Body of pancreas (tissue), 4 donors: ENCODE results near the gene ZNF536.

Experiments used
- POLR2A ChIP-seq, 3 donors: fragments of 450-650 bp; IDR thresholded peaks; one replicate each; pipeline ENCODE4 v1.6.1; 2016; ENCODE audit warnings: antibody characterized with exemption in 3 of 3, mild to moderate bottlenecking in 2 of 3
- TF ChIP-seq, protein P1 (sequence below), 7 experiments: fragments of 450-650 bp in 4 of 7; fragments of 200-600 bp in 3 of 7; sonication (generic) in 3 of 7; IDR thresholded peaks; one replicate each; pipeline ENCODE4 v1.5.1; 2016 to 2019; ENCODE audit warnings: antibody characterized with exemption in 7 of 7

DNA sequence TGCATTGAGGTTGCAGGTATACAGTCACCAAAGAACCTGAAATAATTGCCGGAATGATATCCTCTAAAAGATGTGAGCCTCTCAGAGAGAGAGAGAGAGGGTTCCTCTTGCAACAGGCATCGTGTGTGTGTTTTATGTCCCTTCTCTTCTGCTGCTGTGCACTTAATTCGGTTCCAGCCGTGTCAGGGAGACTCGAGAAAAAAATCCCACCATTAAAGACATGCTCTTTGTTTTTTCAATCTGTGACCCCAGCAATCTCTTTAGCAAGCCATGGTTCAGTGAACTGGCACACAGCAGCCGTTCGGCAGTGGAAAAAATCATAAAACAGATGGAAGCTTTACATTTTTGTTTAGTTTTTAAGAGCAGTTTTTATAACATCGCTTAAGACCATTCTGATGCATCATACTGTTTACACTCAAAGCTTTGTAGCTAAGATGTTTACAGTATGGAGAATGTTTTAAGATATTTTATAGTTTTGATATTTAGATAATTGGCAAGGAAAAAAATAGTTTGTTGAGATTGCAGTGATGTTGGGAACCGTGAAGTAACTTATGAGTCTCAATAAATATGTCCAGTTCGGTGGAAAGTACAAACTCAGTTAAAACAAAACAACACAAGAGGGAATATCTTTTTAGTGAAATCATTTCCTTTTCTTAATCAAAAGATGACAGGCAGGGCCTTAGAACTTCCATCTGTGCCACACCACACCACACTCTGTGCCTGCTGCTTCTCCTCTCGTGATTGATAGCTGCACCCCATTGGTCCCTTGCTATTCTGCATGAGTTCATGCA, 31.2 kb upstream of the ZNF536 start:
- no peak for TF ChIP-seq POLR2A (IDR thresholded peaks at IDR 0.05)
- TF ChIP-seq, protein P1, sequence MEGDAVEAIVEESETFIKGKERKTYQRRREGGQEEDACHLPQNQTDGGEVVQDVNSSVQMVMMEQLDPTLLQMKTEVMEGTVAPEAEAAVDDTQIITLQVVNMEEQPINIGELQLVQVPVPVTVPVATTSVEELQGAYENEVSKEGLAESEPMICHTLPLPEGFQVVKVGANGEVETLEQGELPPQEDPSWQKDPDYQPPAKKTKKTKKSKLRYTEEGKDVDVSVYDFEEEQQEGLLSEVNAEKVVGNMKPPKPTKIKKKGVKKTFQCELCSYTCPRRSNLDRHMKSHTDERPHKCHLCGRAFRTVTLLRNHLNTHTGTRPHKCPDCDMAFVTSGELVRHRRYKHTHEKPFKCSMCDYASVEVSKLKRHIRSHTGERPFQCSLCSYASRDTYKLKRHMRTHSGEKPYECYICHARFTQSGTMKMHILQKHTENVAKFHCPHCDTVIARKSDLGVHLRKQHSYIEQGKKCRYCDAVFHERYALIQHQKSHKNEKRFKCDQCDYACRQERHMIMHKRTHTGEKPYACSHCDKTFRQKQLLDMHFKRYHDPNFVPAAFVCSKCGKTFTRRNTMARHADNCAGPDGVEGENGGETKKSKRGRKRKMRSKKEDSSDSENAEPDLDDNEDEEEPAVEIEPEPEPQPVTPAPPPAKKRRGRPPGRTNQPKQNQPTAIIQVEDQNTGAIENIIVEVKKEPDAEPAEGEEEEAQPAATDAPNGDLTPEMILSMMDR (IDR thresholded peaks at IDR 0.05) = no peak
